HG02588 (cell line): ENCODE results near the gene ATRIP.
"Not testable (repeated sequence)": the region's sequence is repeated elsewhere in the genome, so short reads cannot be mapped to it uniquely, and the experiment has no call there.

ENCODE experiments used
- ATAC-seq: cut with Tn5 transposase; IDR thresholded peaks from one replicate; pipeline ENCODE4 v1.9.1; 2021; ENCODE audit warnings: mild to moderate bottlenecking, moderate library complexity; ENCODE audit not compliant: unreplicated experiment

Gene ATRIP

DNA sequence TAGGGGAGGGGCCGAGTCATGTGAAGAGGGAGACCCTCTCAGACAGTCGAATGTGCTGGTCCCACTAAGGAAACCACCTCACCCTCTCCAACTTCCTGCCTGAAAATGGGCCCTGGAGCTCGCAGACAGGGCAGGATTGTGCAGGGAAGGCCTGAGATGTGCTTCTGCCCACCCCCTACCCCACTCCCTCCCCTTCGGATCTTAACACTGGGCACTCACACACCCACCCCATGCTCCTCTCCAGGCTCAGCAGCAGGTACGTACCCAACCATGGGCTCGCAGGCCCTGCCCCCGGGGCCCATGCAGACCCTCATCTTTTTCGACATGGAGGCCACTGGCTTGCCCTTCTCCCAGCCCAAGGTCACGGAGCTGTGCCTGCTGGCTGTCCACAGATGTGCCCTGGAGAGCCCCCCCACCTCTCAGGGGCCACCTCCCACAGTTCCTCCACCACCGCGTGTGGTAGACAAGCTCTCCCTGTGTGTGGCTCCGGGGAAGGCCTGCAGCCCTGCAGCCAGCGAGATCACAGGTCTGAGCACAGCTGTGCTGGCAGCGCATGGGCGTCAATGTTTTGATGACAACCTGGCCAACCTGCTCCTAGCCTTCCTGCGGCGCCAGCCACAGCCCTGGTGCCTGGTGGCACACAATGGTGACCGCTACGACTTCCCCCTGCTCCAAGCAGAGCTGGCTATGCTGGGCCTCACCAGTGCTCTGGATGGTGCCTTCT, 20.0 kb downstream of the ATRIP start:
- ATAC-seq = no peak

DNA sequence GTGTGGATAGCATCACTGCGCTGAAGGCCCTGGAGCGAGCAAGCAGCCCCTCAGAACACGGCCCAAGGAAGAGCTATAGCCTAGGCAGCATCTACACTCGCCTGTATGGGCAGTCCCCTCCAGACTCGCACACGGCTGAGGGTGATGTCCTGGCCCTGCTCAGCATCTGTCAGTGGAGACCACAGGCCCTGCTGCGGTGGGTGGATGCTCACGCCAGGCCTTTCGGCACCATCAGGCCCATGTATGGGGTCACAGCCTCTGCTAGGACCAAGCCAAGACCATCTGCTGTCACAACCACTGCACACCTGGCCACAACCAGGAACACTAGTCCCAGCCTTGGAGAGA, 20.5 kb downstream of the ATRIP start:
- ATAC-seq = no peak

GRCh38 chr3:48467473-48468267, 21.1 kb downstream of the ATRIP start:
- ATAC-seq = no peak

- no peak for ATAC-seq
Observed at GRCh38 chr3:48468329-48468731, 21.8 kb downstream of the ATRIP start.

DNA sequence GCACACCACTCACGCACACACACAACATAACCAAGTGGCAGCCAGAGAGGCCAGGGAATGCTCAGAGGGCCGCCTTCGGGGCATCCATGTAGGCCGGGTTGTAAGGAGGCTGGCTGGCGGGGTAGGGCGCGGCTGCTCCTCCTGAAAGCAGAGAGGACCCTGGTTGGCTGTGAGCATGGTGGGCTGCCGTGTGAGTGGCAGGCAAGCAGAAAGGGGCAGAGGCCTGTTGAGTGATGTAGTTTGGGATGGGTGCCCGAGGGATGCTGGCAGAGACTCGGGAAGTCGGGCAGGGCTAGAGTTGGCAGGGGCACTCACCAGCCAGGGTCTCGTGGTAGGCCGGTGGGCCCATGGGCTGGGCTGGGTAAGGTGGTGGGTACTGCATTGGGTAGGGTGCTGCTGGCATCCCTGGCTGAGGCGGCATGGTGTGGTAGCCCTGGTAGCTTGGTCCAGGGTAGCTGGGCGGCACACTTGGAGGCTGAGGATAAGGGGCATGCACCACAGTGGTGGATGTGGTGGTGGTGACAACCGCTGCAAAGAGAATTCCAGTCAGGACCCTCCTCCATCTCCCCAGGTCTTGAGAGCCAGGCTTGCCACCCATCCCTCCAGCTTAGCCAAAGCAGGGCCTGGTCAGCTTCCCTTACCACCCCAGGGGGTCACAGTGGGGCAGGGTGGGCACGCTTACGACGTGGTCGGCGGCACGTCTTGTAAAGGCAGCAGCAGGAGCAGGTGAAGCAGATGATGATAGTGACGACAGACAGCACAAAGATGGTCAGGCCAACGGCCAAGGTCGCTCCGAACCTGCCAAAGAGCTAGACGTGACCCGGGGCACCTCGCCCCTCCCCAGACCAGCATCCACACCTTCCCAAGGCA, 22.7 kb downstream of the ATRIP start:
- no peak for ATAC-seq

GRCh38 chr3:48470286-48470685, 23.7 kb downstream of the ATRIP start:
- no peak for ATAC-seq

GRCh38 chr3:48472673-48472922, 26.1 kb downstream of the ATRIP start:
- no peak for ATAC-seq

DNA sequence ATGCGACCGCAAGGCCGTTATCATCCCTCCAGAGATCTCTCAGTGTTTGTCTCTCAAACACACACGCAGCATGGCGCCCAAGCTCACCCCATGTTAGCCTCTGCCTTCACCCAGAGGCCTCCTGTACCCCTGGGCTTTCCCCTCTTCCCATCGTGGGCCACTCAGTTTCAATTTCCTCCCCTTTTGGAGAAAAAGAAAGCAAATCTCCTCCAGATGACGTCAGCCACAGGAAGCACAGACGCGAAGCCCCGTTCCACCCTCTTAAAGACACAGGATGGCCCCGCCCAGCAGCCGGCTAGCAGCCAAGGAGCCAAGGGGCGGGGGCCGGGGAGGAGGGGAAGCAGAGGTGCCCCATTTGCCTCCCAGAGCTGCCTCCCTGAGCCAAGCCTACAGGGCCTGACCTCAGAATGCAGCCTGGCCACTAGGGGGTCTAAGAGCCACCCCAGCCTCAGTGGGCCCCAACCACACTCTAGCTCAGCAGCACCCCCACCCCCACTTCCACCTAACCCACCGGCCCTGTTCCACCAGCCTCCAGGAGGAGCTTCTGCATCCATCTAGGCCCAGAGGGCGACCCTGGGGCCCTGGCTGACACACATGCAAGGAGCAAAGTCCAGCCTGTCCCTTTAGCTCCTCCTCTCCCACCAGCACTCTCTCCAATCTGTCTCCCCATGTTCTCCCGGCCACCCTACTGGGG, 26.5 kb downstream of the ATRIP start:
- ATAC-seq = peak; percentile 84

DNA sequence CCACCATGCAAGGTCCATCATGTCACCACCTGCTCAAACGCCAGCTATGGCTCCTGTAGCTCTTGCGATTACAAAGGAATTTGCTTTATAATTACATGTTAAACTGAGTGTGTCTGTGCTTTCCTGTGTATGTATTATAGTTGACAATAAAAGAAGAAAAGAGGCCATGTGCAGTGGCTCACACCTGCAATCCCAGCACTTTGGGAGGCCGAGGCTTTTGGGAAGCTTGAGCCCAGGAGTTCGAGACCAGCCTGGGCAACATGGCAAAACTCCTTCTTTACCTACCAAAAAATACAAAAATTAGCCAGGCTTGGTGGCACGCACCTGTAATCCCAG, 27.0 kb downstream of the ATRIP start:
- no peak for ATAC-seq

GRCh38 chr3:48474031-48474430, 27.5 kb downstream of the ATRIP start:
- ATAC-seq = not testable (repeated sequence)

DNA sequence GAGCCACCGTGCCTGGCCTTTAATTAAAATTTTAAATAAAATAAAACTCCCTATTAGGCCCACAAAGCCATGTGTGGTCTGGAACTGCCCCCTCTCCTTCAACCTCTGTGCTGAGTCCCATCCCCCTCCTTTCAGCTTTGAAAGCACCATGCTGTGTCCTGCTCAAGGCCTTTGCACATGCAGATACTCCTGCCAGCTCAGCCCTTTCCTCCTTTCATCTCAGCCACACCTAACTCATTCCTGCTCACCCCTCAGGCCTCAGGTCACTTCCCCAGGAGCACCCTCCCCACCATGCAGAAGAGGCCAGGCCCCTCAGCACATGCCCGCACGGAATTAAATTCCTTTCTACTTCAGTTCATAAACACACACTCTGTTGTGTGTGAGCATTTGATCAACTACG, 28.1 kb downstream of the ATRIP start:
- ATAC-seq = no peak

DNA sequence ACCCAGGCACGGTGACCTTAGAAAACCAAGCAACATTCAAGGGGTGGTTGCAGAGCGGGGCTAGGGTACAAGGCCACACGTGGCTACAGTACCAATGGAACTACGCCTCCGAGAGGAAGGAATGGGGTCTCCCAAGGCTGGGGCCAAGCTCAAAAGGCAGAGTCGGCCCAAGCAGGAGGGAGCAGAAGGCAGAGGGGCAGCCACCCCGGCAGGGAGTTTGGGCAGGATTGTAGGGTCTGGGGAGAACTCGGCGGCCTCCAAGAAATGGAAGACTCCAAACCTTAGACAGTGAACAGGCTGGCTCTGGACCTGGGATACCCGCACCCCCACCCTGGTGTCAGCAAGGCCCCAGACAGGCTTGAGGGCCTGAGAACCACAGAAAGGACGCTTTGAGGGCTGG, 28.7 kb downstream of the ATRIP start:
- no peak for ATAC-seq

- ATAC-seq = no peak
Observed at GRCh38 chr3:48476426-48477053, 30.0 kb downstream of the ATRIP start.

DNA sequence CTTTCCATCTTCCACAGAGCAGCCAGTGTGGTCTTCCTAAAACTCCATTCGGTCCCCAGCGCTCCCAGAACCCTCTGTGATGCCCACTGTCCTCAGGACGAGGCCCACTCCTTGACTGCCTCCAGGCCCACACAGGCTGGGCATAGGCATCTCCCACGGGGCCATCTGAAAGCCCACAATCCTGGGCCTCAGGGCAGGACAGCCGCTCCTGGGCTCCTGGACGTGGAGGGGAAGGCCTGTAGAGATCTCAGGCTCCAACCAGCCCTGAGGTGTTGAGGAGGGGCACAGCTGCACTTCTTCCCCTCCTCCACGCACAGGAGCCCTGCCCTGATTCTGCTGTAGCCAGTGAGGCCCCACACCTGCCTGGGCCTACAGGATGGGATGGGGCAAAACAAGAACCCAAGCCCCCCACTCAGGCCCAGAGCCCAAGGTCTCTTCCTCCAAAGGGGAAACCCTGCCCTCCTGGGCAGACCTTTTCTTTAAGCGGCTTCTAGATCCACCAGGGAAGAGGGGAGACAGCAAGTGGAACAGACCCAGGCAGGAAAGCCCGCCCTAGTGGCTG, 31.5 kb downstream of the ATRIP start:
- no peak for ATAC-seq

DNA sequence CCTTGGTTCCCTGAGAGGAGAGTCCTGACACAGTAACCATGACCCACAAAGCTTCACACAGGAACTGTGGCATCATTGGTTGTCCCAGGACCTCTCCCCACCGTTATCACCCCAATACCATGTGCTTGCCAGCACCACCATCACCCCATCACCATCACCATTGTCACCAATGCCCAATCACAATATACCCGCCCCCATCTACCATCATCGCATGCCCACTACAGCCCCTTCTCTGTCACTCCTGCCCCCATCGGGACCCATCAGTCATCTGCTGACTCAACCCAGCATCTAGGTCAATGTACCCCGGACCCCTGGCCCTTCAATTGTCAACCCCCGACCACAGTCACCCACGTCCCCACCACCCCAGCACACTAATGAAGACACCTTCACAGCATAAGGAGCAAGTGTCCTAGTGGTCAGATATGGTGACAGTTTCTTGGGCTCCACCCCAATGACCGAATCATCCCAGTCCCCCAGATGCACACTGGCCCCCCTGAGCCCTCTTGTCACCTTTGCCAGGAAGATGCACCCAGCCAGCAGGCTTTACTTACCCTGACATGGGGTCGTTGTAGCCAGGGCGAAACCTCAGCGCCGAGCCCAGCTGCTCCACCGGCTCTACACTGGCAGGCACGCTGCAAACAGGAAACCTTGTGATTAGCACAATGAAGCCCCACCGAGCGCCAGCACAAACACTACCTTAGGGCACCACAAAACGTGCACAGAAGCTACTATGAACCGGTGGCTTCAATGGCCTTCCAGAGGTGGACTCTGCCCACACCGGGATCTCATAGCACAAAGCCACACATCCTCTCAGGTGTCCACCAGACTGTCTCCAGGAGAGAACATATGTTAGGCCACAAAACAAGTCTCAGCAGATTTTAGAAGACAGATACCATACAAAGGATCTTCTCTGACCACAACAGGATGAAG, 32.4 kb downstream of the ATRIP start:
- ATAC-seq = no peak

GRCh38 chr3:48480891-48481290, 34.4 kb downstream of the ATRIP start:
- ATAC-seq = not testable (repeated sequence)

DNA sequence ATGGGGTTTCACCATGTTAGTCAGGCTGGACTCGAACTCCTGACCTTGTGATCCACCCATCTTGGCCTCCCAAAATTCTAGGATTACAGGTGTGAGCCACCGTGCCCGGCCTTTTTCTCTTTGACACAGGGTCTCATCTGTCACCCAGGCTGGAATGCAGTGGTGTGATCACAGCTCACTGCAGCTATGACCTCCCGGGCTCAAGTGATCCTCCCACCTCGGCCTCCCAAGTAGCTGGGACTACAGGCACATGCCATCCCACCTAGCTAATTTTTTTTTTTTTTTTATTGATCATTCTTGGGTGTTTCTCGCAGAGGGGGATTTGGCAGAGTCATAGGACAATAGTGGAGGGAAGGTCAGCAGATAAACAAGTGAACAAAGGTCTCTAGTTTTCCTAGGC, 36.3 kb downstream of the ATRIP start:
- ATAC-seq = not testable (repeated sequence)

DNA sequence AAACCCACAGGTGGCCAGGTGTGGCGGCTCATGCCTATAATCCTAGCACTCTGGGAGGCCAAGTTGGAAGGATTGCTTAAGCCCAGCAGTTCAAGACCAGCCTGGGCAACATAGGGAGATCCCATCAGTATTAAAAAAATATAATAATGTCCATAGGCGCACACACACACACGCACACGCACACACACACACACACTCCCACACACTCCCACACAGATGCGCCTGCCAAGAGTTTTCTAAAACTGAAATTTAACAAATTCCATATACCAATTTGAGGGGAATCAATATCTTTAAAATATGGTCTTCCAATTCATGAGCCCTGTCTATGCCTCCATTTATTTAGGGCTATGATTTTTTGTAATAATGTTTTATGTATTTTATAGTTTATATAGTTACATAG, 40.4 kb downstream of the ATRIP start:
- ATAC-seq = no peak

GRCh38 chr3:48492461-48493202, 46.1 kb downstream of the ATRIP start:
- ATAC-seq = no peak
